GM12874 (cell line): ENCODE results near the gene SEC61B.

Experiments used
- TF ChIP-seq, protein P1 (sequence below): IDR thresholded peaks from 2 replicates; pipeline ENCODE4 v1.5.1; 2011; ENCODE audit warnings: low read depth, mild to moderate bottlenecking, control low read depth, low read length, moderate library complexity; ENCODE audit not compliant: insufficient read depth

The SEC61B gene

GRCh38 chr9:99241106-99241505, 19.0 kb downstream of the SEC61B start:
- TF ChIP-seq, protein P1, sequence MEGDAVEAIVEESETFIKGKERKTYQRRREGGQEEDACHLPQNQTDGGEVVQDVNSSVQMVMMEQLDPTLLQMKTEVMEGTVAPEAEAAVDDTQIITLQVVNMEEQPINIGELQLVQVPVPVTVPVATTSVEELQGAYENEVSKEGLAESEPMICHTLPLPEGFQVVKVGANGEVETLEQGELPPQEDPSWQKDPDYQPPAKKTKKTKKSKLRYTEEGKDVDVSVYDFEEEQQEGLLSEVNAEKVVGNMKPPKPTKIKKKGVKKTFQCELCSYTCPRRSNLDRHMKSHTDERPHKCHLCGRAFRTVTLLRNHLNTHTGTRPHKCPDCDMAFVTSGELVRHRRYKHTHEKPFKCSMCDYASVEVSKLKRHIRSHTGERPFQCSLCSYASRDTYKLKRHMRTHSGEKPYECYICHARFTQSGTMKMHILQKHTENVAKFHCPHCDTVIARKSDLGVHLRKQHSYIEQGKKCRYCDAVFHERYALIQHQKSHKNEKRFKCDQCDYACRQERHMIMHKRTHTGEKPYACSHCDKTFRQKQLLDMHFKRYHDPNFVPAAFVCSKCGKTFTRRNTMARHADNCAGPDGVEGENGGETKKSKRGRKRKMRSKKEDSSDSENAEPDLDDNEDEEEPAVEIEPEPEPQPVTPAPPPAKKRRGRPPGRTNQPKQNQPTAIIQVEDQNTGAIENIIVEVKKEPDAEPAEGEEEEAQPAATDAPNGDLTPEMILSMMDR, result no peak

DNA sequence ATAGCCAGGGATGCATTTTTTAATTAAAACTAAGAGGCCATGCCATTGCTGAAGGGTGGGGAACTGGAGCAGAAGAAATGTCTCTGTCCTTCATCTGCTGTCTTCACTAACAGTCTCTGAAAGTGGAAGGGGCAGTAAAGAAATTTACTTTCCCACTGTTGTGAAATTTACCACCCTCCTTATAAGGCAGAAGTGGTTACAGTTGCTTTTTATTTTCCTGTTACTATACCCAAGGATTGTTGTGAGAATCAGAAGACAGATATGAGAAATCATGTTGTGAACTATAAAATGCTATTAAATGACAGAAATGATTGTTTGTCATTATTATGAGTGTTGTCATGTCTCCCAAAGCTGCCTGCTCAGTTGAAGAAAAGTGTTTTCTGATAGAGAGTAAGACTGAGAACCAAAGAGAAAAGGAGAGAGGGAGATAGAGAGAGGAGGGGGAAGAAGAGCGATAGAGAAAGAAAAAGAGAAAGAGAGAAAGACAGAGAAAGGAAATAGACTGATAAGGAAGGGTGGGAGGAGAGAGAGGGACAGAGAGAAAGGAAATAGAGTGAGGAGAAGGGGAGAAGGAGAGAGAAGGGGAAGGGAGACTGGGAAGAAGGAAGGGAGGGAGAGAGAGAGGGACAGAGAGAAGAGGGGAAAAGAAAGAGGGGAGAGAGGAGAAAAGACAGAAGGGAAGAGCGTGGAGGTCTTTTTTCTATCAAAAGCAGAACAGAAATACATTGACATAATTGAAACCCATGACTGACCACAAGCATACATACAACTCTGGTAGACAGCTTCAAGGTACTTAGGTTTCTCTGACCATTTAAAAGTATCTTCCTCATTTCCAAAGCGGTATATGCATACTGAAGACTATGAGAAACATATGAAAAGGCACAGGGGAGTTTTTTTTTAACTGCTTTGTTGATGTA, 22.5 kb downstream of the SEC61B start:
- TF ChIP-seq, protein P1, result no peak

DNA sequence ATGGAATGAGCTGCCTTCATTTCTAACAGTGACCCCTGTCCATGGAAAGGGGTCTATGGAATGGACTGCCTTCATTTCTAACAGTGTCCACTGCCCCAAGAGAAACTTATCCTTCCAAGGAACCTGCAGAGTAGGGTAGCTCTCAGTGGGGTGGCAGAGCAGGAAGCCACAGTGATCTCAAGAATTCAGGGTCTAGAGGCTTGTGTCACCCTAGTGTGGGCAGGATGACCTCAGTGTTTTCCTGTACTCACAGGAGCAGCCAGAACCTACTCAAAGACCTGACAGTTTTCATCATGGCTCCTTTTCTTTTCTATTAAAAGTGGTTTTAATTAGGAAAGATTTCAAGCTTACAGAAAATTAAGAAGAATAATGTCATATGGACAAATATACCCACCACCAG, 27.5 kb downstream of the SEC61B start:
- TF ChIP-seq, protein P1, result no peak

DNA sequence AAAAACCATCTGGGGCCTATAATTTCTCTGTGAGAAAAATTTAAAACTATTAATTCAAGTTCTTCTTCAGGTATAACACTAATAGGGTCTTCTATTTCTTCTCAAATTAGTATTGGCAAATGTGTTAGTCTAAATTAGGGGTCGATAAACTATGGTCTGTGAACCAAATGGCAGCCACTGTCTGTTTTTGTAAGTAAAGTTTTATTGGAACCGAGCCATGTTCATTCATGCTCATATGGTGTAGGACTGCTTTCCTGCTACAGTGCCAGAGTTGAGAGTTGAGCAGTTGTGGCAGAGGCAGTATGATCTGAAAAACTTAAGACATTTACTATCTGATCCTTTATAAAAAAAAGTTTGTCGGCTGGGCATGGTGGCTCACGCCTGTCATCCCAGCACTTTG, 29.1 kb downstream of the SEC61B start:
- TF ChIP-seq, protein P1, result no peak

- TF ChIP-seq, protein P1, result no peak
These were observed 31.1 kb downstream of the SEC61B start for GRCh38 chr9:99253134-99253533.

GRCh38 chr9:99253772-99254431, 31.8 kb downstream of the SEC61B start:
- TF ChIP-seq, protein P1, result no peak

DNA sequence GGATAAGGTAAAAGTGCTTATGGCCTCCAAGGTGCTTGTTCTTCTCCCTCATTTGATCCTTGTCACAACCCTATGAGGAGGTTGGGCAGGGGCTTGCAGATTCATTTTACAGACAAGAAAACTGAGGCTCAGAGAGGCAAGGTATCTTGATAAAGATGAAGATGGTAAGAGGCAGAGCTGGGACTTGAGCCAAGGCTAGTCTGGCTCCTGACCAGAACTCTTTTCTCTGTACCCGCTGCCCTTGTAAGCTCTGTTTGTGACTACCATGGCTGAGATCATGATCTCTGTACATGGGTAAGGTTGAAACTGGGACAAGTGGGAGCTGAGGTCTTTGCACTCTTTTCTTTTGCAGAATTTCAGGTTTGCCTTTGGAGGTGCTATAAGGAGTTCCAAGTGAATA, 33.6 kb downstream of the SEC61B start:
- TF ChIP-seq, protein P1, result no peak
